Kidney epithelial cell (primary cell): ENCODE measurements around the gene TPSAB1. TPM values are rescaled to one million over a fixed set of nuclear protein-coding genes. Genes with fewer than 3 reads are reported as not detected.
"Not testable (repeated sequence)": the region's sequence is repeated elsewhere in the genome, so short reads cannot be mapped to it uniquely, and the experiment has no call there.

ENCODE experiments used
- DNase-seq: peaks from one replicate; pipeline ENCODE4 v3.0.0-alpha.2; 2010; ENCODE audit warnings: low read depth
- H3K27me3 ChIP-seq: 2 replicates; pipeline ENCODE4 v1.6.0; 2011; ENCODE audit warnings: low read length; ENCODE audit not compliant: control insufficient read depth, insufficient read depth
- H3K36me3 ChIP-seq: 2 replicates; pipeline ENCODE4 v1.5.1; 2011; ENCODE audit warnings: low read length; ENCODE audit not compliant: control insufficient read depth, insufficient read depth
- H3K4me3 ChIP-seq: 2 replicates; pipeline ENCODE4 v1.5.1; 2011; ENCODE audit warnings: low read depth, mild to moderate bottlenecking, control low read depth, low read length
- total RNA-seq: library from RNA; depleted of rRNA; stranded (reverse); fragments of >200 nt; gene quantifications from 2 replicates; pipeline ENCODE4 v1.2.3, GENCODE V29; 2015
- TF ChIP-seq, protein P1 (sequence below): IDR thresholded peaks from 2 replicates; pipeline ENCODE4 v1.5.1; 2011; ENCODE audit warnings: mild to moderate bottlenecking, moderate library complexity, low read length, control low read depth, inconsistent platforms; ENCODE audit not compliant: insufficient read depth, poor library complexity, severe bottlenecking

Gene TPSAB1
- total RNA-seq, 1 donor from 2014 or later = not detected

DNA sequence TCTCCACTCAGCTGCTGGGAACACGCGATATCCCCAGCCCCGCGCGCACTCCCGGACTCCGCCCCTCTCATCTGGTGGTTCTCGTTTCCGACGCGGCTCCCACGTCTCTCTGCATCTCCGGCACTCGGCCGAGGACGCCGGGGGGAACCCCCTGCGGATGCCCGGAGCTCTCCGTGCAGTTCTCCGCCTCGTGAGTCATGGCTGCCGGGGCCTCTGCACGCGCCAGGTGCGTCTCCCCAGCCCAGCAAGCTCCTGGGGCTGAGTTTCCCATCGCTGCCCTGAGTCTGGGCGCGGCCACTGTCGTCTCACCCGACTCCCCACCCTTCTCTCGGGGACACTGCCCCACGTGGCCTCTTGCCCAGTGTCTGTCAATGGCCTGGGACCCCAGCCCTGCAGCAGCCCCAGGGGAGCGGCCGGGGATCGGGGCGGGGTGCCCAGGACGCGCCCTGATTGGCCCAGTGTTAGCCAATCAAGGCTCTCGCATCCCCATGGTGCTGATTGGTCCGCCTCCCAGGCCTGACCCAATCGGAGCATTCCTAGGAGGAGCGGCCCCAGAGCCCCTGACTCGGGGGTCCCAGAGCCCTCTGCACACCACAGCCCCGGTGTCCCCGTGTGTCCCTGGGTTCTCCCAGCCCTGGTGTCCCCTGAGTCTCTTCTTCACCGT lies 13.3 kb downstream of the TPSAB1 start:
- not testable (repeated sequence) for H3K36me3 ChIP-seq, H3K4me3 ChIP-seq, H3K27me3 ChIP-seq, DNase-seq

GRCh38 chr16:1254821-1255220 lies 14.3 kb downstream of the TPSAB1 start:
- peaks cover 11% of the 10 kb centered on the region for H3K27me3 ChIP-seq
- not testable (repeated sequence) for H3K4me3 ChIP-seq, H3K36me3 ChIP-seq, DNase-seq

- peaks cover 18% of the 10 kb centered on the region for H3K27me3 ChIP-seq
- DNase-seq, H3K36me3 ChIP-seq, H3K4me3 ChIP-seq: not testable (repeated sequence)
These were observed 15.0 kb downstream of the TPSAB1 start, which contains the start of gene TPSD1 for GRCh38 chr16:1255276-1256122. TPSD1 (plus strand) TSS chr16:1256069; CDS start chr16:1256281, 212 bp downstream.

DNA sequence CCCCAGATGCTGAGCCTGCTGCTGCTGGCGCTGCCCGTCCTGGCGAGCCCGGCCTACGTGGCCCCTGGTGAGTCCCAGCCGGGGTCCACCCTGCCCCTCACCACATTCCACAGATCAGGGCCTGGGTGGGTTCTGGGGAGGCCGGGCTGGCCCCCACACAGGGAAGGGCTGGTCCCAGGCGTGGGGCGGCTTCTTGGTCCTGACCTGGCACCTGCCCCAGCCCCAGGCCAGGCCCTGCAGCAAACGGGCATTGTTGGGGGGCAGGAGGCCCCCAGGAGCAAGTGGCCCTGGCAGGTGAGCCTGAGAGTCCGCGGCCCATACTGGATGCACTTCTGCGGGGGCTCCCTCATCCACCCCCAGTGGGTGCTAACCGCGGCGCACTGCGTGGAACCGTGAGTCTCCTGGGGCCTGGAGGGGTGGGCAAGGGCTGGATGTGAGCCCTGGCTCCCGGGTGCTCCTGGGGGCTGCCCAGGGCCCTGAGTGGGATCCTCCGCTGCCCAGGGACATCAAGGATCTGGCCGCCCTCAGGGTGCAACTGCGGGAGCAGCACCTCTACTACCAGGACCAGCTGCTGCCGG lies 15.9 kb downstream of the TPSAB1 start:
- not testable (repeated sequence) for H3K36me3 ChIP-seq, H3K4me3 ChIP-seq, DNase-seq
- H3K27me3 ChIP-seq = peaks cover 27% of the 10 kb centered on the region

GRCh38 chr16:1256874-1257322 lies 16.4 kb downstream of the TPSAB1 start:
- no peak overlapping the region for H3K4me3 ChIP-seq
- no peaks in the 10 kb centered on the region for H3K36me3 ChIP-seq
- H3K27me3 ChIP-seq = peaks cover 32% of the 10 kb centered on the region
- TF ChIP-seq, protein P1, sequence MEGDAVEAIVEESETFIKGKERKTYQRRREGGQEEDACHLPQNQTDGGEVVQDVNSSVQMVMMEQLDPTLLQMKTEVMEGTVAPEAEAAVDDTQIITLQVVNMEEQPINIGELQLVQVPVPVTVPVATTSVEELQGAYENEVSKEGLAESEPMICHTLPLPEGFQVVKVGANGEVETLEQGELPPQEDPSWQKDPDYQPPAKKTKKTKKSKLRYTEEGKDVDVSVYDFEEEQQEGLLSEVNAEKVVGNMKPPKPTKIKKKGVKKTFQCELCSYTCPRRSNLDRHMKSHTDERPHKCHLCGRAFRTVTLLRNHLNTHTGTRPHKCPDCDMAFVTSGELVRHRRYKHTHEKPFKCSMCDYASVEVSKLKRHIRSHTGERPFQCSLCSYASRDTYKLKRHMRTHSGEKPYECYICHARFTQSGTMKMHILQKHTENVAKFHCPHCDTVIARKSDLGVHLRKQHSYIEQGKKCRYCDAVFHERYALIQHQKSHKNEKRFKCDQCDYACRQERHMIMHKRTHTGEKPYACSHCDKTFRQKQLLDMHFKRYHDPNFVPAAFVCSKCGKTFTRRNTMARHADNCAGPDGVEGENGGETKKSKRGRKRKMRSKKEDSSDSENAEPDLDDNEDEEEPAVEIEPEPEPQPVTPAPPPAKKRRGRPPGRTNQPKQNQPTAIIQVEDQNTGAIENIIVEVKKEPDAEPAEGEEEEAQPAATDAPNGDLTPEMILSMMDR = no peak
- no peak for DNase-seq

GRCh38 chr16:1257561-1258224 lies 17.2 kb downstream of the TPSAB1 start:
- Histone ChIP-seq H3K36me3 (no peaks in the 10 kb centered on the region), H3K27me3 (peaks cover 40% of the 10 kb centered on the region), H3K4me3 (no peak overlapping the region)
- TF ChIP-seq, protein P1 = no peak
- no peak for DNase-seq

DNA sequence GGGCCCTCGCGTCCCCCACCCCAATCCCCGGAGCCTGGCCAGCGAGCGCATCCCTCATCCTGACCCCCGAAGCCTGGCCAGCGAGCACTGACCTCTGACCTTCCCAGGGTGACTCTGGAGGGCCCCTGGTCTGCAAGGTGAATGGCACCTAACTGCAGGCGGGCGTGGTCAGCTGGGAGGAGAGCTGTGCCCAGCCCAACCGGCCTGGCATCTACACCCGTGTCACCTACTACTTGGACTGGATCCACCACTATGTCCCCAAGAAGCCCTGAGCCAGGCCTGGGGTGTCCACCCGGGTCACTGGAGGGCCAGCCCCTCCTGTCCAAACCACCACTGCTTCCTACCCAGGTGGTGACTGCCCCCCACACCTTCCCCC lies 17.7 kb downstream of the TPSAB1 start:
- DNase-seq = no peak
- TF ChIP-seq, protein P1 = no peak
- H3K27me3 ChIP-seq = peaks cover 45% of the 10 kb centered on the region
- no peak overlapping the region for H3K4me3 ChIP-seq
- H3K36me3 ChIP-seq = no peaks in the 10 kb centered on the region
